Lower lobe of right lung (tissue), 2 donors: ENCODE results near the gene KCNC1. TPM values are rescaled to one million over a fixed set of nuclear protein-coding genes. Genes with fewer than 3 reads are reported as not detected.

Experiments
- ATAC-seq, 2 donors: fragments of 200-7000 bp; cut with Tn5 transposase; one replicate each; pipeline ENCODE4 v1.9.1; 2020 to 2022; ENCODE audit warnings: mild to moderate bottlenecking in 2 of 2, moderate library complexity in 2 of 2
- DNase-seq: peaks from one replicate; pipeline ENCODE4 v3.0.0-alpha.2; 2020
- H3K27ac ChIP-seq: fragments of 200-600 bp; one replicate; pipeline ENCODE4 v1.8.0; 2022
- H3K27me3 ChIP-seq: fragments of 200-600 bp; one replicate; pipeline ENCODE4 v1.8.0; 2022; ENCODE audit warnings: low read depth
- H3K36me3 ChIP-seq: fragments of 200-600 bp; one replicate; pipeline ENCODE4 v1.8.0; 2022; ENCODE audit warnings: mild to moderate bottlenecking
- H3K4me1 ChIP-seq: fragments of 200-600 bp; one replicate; pipeline ENCODE4 v1.8.0; 2022
- H3K4me3 ChIP-seq: fragments of 200-600 bp; one replicate; pipeline ENCODE4 v1.8.0; 2022; ENCODE audit warnings: mild to moderate bottlenecking
- H3K9me3 ChIP-seq: fragments of 200-600 bp; one replicate; pipeline ENCODE4 v1.8.0; 2022
- CTCF ChIP-seq: fragments of 200-600 bp; IDR thresholded peaks from one replicate; pipeline ENCODE4 v1.8.0; 2022; ENCODE audit warnings: antibody characterized with exemption, mild to moderate bottlenecking
- intact Hi-C: fragments of 100-400 bp; cut with DNase I; formaldehyde crosslinking; loops from one replicate; pipeline ENCODE4 v1.11.0; 2022
- total RNA-seq: library from RNA; stranded (reverse); fragmentation: NEBNext Ultra II Directional; extraction: Animal tissue kit (Norgen Biotek cat#: 25700); gene quantifications from one replicate; pipeline ENCODE4 v1.2.1, GENCODE V29; 2021
- donor health status: DM: no; HTN: yes; CAD: no; lungs with severe emphysema.

KCNC1 gene
- total RNA-seq, 1 donor from 2014 or later = not detected

- H3K4me3 ChIP-seq = no peak overlapping the region
- ATAC-seq = no peak
- DNase-seq = no peak
- no peak for TF ChIP-seq CTCF
- H3K9me3 ChIP-seq = no peaks in the 10 kb centered on the region
- no peaks in the 10 kb centered on the region for H3K36me3 ChIP-seq
- intact Hi-C loops = no loop called here
- H3K4me1 ChIP-seq = no peaks in the 10 kb centered on the region
- no peak overlapping the region for H3K27ac ChIP-seq
- no peaks in the 10 kb centered on the region for H3K27me3 ChIP-seq
These were observed 77.7 kb downstream of the KCNC1 start for GRCh38 chr11:17812091-17812864.

GRCh38 chr11:17812865-17813187 is 78.2 kb downstream of the KCNC1 start:
- Histone ChIP-seq H3K27me3 (no peaks in the 10 kb centered on the region), H3K4me1 (no peaks in the 10 kb centered on the region), H3K36me3 (no peaks in the 10 kb centered on the region), H3K27ac (no peak overlapping the region), H3K9me3 (no peaks in the 10 kb centered on the region), H3K4me3 (no peak overlapping the region)
- ATAC-seq (no peak), DNase-seq (no peak)
- intact Hi-C loops = no loop called here
- TF ChIP-seq CTCF = no peak

GRCh38 chr11:17813391-17814059 is 78.9 kb downstream of the KCNC1 start:
- Histone ChIP-seq H3K27me3 (no peaks in the 10 kb centered on the region), H3K27ac (no peak overlapping the region), H3K4me3 (no peak overlapping the region), H3K9me3 (no peaks in the 10 kb centered on the region), H3K36me3 (no peaks in the 10 kb centered on the region), H3K4me1 (no peaks in the 10 kb centered on the region)
- TF ChIP-seq CTCF = no peak
- intact Hi-C loops = no loop called here
- DNase-seq (no peak), ATAC-seq (no peak)

GRCh38 chr11:17814546-17814945 is 80.0 kb downstream of the KCNC1 start:
- H3K27ac ChIP-seq = no peak overlapping the region

GRCh38 chr11:17816232-17816931 is 81.8 kb downstream of the KCNC1 start:
- no peaks in the 10 kb centered on the region for H3K27me3 ChIP-seq
- TF ChIP-seq CTCF = no peak
- H3K9me3 ChIP-seq = no peaks in the 10 kb centered on the region
- no peaks in the 10 kb centered on the region for H3K36me3 ChIP-seq
- DNase-seq = no peak
- no peak overlapping the region for H3K4me3 ChIP-seq
- H3K27ac ChIP-seq = no peak overlapping the region
- peaks cover under 1% of the 10 kb centered on the region for H3K4me1 ChIP-seq
- no peak for ATAC-seq
- intact Hi-C loops = no loop called here

More at GRCh38 chr11:17814546-17814945, 80.0 kb downstream of the KCNC1 start:
- ATAC-seq = no peak
- Histone ChIP-seq H3K27me3 (no peaks in the 10 kb centered on the region), H3K9me3 (no peaks in the 10 kb centered on the region), H3K4me3 (no peak overlapping the region), H3K4me1 (no peaks in the 10 kb centered on the region), H3K36me3 (no peaks in the 10 kb centered on the region)
- TF ChIP-seq CTCF = no peak
- intact Hi-C loops = no loop called here
- no peak for DNase-seq
